Tibial nerve (tissue), 4 donors: ENCODE results near the gene NEMP2. TPM values are rescaled to one million over a fixed set of nuclear protein-coding genes. Genes with fewer than 3 reads are reported as not detected.

Experiments used
- DNase-seq, 2 donors: peaks; one replicate each; pipeline ENCODE4 v3.0.0-alpha.2; 2019; ENCODE audit warnings: low spot score in 2 of 2
- H3K27ac ChIP-seq, 4 donors: fragments of 200-600 bp; sonication (generic) in 3 of 4; one replicate each; pipeline ENCODE4 v1.5.1; 2017 to 2019; ENCODE audit warnings: mild to moderate bottlenecking in 1 of 4
- H3K27me3 ChIP-seq, 2 donors: fragments of 200-600 bp; sonication (generic) in 1 of 2; one replicate each; pipeline versions ENCODE4 v1.5.1 to v1.6.0; 2017 to 2019
- H3K36me3 ChIP-seq, 3 donors: fragments of 200-600 bp; sonication (generic); one replicate each; pipeline ENCODE4 v1.5.1; 2018 to 2019
- H3K4me1 ChIP-seq, 4 donors: fragments of 200-600 bp; sonication (generic) in 3 of 4; one replicate each; pipeline ENCODE4 v1.5.1; 2017 to 2019
- H3K4me3 ChIP-seq, 4 donors: fragments of 200-600 bp; sonication (generic) in 3 of 4; one replicate each; pipeline ENCODE4 v1.5.1; 2017 to 2019; ENCODE audit warnings: mild to moderate bottlenecking in 1 of 4, moderate library complexity in 1 of 4
- H3K9me3 ChIP-seq, 4 donors: fragments of 200-600 bp; sonication (generic) in 3 of 4; one replicate each; pipeline ENCODE4 v1.5.1; 2017 to 2019
- EP300 ChIP-seq, 2 donors: sonication (generic); formaldehyde crosslinking; IDR thresholded peaks; one replicate each; pipeline ENCODE4 v1.6.1; 2017; ENCODE audit warnings: antibody characterized with exemption in 2 of 2, mild to moderate bottlenecking in 1 of 2
- POLR2A ChIP-seq, 2 donors: fragments of 450-650 bp; IDR thresholded peaks; one replicate each; pipeline ENCODE4 v1.6.1; 2017; ENCODE audit warnings: antibody characterized with exemption in 2 of 2, mild to moderate bottlenecking in 2 of 2, moderate library complexity in 2 of 2
- WGBS, 2 donors: methylation state at CpG; one replicate each; pipeline ENCODE4 v1.1.5; 2018; 5-methylcytosine and 5-hydroxymethylcytosine counted together
- total RNA-seq, 4 donors: library from RNA; depleted of rRNA; stranded (reverse); fragments of >200 nt; gene quantifications; one replicate each; pipeline ENCODE4 v1.1.0, GENCODE V29; 2016
- TF ChIP-seq, protein P1 (sequence below), 5 experiments: fragments of 200-600 bp in 3 of 5; fragments of 450-650 bp in 2 of 5; sonication (generic) in 3 of 5; IDR thresholded peaks; one replicate each; pipeline ENCODE4 v1.5.1; 2016 to 2019; ENCODE audit warnings: antibody characterized with exemption in 5 of 5, mild to moderate bottlenecking in 3 of 5, moderate library complexity in 2 of 5

The NEMP2 gene
- total RNA-seq, 4 donors from 2014 or later = 1.8 to 7.2 (median 3.1) TPM

GRCh38 chr2:190569994-190570755 lies 35.7 kb upstream of the NEMP2 start:
- peaks cover 0 to 14% (median 5%) of the 10 kb centered on the region in 4 donors for H3K9me3 ChIP-seq
- 66 to 76% methylated on average over 2 of the region's 2 CpGs for WGBS, 2 donors
- peaks cover 0 to 15% (median 5%) of the 10 kb centered on the region in 4 donors for H3K4me1 ChIP-seq
- no peaks in the 10 kb centered on the region for H3K27me3 ChIP-seq
- H3K4me3 ChIP-seq = no peak overlapping the region
- H3K36me3 ChIP-seq = peaks cover 0 to 6% (median 0%) of the 10 kb centered on the region in 3 donors
- DNase-seq = no peak
- no peak overlapping the region for H3K27ac ChIP-seq
- TF ChIP-seq POLR2A (IDR thresholded peaks at IDR 0.05) (no peak), EP300 (IDR thresholded peaks at IDR 0.05) (no peak)
- TF ChIP-seq, protein P1, sequence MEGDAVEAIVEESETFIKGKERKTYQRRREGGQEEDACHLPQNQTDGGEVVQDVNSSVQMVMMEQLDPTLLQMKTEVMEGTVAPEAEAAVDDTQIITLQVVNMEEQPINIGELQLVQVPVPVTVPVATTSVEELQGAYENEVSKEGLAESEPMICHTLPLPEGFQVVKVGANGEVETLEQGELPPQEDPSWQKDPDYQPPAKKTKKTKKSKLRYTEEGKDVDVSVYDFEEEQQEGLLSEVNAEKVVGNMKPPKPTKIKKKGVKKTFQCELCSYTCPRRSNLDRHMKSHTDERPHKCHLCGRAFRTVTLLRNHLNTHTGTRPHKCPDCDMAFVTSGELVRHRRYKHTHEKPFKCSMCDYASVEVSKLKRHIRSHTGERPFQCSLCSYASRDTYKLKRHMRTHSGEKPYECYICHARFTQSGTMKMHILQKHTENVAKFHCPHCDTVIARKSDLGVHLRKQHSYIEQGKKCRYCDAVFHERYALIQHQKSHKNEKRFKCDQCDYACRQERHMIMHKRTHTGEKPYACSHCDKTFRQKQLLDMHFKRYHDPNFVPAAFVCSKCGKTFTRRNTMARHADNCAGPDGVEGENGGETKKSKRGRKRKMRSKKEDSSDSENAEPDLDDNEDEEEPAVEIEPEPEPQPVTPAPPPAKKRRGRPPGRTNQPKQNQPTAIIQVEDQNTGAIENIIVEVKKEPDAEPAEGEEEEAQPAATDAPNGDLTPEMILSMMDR (IDR thresholded peaks at IDR 0.05) = no peak

- DNase-seq = no peak
- 82 to 94% methylated on average over 2 of the region's 2 CpGs for WGBS, 2 donors
- Histone ChIP-seq H3K4me1 (no peaks in the 10 kb centered on the region), H3K4me3 (no peak overlapping the region), H3K27ac (no peak overlapping the region), H3K27me3 (no peaks in the 10 kb centered on the region), H3K36me3 (peaks cover 0 to 6% (median 0%) of the 10 kb centered on the region in 3 donors), H3K9me3 (peaks cover 0 to 14% (median 5%) of the 10 kb centered on the region in 4 donors)
- TF ChIP-seq, protein P1 (IDR thresholded peaks at IDR 0.05) = no peak
- TF ChIP-seq POLR2A (IDR thresholded peaks at IDR 0.05) = no peak
- no peak for TF ChIP-seq EP300 (IDR thresholded peaks at IDR 0.05)
These were observed 30.3 kb upstream of the NEMP2 start for GRCh38 chr2:190564838-190565237.

DNA sequence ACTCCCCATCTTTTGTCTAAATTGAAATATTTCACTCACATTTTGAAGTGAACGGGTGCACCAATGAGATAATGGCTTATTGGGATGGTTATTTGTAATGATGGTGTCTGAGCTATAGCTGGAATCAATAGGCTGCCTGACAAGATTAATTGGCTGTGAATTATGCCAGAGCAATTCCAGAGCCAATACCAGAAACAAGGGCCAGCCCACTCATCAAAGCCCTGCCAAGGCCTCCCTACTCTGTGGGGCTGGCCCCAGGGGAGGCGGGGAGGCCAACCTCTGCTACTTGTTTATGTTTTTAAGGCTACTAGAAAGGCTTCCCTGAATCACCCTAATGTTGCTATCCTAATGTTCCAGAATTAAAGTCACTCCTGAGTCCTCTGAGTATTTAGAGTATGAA lies 29.1 kb upstream of the NEMP2 start:
- peaks cover 0 to 14% (median 5%) of the 10 kb centered on the region in 4 donors for H3K9me3 ChIP-seq
- H3K27ac ChIP-seq = no peak overlapping the region
- H3K27me3 ChIP-seq = no peaks in the 10 kb centered on the region
- peaks cover 0 to 6% (median 0%) of the 10 kb centered on the region in 3 donors for H3K36me3 ChIP-seq
- no peak overlapping the region for H3K4me3 ChIP-seq
- no peak for DNase-seq
- H3K4me1 ChIP-seq = no peaks in the 10 kb centered on the region
- TF ChIP-seq POLR2A (IDR thresholded peaks at IDR 0.05) = no peak
- TF ChIP-seq, protein P1 (IDR thresholded peaks at IDR 0.05) = no peak
- no peak for TF ChIP-seq EP300 (IDR thresholded peaks at IDR 0.05)
- 91% methylated on average over 2 of the region's 2 CpGs for WGBS, 2 donors

DNA sequence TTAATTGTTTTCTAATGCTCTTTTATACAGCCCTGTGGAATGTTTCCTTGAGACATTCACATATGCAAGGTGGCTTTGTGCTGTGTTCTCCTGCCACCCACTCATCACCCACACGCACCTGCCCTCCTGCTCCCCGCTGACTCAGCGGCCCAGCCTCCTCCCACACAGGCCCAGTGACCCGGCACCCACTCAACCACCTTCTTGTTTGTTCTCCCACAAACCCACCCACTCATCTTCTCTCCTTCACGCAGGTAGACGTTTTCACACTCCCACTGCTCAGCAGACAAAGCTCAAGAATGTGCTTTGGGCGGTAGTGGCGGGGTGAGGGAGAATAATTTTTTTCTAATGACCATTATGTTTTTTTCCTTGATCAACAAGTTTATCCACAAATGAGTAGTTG lies 28.6 kb upstream of the NEMP2 start:
- H3K4me1 ChIP-seq = no peaks in the 10 kb centered on the region
- no peak for DNase-seq
- H3K4me3 ChIP-seq = no peak overlapping the region
- H3K27me3 ChIP-seq = no peaks in the 10 kb centered on the region
- no peak overlapping the region for H3K27ac ChIP-seq
- peaks cover 0 to 12% (median 5%) of the 10 kb centered on the region in 4 donors for H3K9me3 ChIP-seq
- TF ChIP-seq POLR2A (IDR thresholded peaks at IDR 0.05) (no peak), EP300 (IDR thresholded peaks at IDR 0.05) (no peak)
- TF ChIP-seq, protein P1 (IDR thresholded peaks at IDR 0.05) = no peak
- 67 to 73% methylated on average over 8 of the region's 8 CpGs for WGBS, 2 donors
- peaks cover 0 to 6% (median 0%) of the 10 kb centered on the region in 3 donors for H3K36me3 ChIP-seq

DNA sequence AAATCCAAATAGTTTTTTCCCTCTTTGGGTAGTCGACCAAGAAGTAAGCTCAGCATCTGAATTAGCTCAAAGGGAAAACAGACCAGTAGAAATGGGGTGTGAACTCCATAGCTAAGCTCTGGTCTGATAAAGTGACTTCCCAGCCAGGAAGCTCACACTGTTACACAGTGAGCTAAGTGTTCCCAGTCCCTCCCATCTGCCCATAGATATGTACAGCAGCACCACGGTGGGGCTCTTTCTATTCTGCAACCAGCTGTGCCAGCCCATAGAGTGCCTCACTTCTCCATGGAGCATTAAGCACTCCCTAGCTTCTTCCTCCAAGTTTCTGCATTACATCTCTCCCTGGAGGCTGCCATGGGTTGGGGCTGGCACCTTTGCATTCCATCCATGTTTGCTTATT lies 27.6 kb upstream of the NEMP2 start:
- DNase-seq = no peak
- no peak overlapping the region for H3K4me3 ChIP-seq
- no peaks in the 10 kb centered on the region for H3K36me3 ChIP-seq
- no peaks in the 10 kb centered on the region for H3K27me3 ChIP-seq
- H3K4me1 ChIP-seq = no peaks in the 10 kb centered on the region
- peaks cover 0 to 2% (median 0%) of the 10 kb centered on the region in 4 donors for H3K9me3 ChIP-seq
- no peak overlapping the region for H3K27ac ChIP-seq
- TF ChIP-seq, protein P1 (IDR thresholded peaks at IDR 0.05) = no peak
- TF ChIP-seq EP300 (IDR thresholded peaks at IDR 0.05) (no peak), POLR2A (IDR thresholded peaks at IDR 0.05) (no peak)
- 37 to 47% methylated on average over 2 of the region's 2 CpGs for WGBS, 2 donors
